Superior temporal gyrus (tissue), 1 donor: ENCODE measurements around the gene PRKG2.
"Not testable (repeated sequence)": the region's sequence is repeated elsewhere in the genome, so short reads cannot be mapped to it uniquely, and the experiment has no call there.

Experiments used
- DNase-seq: peaks from one replicate; pipeline ENCODE4 v3.0.0-alpha.2; 2016; ENCODE audit errors: extremely low spot score

Gene PRKG2

DNA sequence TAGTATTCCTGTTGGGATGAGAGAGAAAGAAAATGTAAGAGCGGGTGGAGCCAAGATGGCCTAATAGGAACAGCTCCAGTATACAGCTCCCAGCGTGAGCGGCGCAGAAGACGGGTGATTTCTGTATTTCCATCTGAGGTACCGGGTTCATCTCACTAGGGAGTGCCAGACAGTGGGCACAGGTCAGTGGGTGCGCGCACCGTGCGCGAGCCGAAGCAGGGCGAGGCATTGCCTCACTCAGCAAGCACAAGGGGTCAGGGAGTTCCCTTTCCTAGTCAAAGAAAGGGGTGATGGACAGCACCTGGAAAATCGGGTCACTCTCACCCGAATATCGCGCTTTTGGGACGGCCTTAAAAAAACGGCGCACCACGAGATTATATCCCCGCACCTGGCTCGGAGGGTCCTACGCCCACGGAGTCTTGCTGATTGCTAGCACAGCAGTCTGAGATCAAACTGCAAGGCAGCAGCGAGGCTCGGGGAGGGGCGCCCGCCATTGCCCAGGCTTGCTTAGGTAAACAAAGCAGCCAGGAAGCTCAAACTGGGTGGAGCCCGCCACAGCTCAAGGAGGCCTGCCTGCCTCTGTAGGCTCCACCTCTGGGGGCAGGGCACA lies 61.2 kb downstream of the PRKG2 start:
- not testable (repeated sequence) for DNase-seq

DNA sequence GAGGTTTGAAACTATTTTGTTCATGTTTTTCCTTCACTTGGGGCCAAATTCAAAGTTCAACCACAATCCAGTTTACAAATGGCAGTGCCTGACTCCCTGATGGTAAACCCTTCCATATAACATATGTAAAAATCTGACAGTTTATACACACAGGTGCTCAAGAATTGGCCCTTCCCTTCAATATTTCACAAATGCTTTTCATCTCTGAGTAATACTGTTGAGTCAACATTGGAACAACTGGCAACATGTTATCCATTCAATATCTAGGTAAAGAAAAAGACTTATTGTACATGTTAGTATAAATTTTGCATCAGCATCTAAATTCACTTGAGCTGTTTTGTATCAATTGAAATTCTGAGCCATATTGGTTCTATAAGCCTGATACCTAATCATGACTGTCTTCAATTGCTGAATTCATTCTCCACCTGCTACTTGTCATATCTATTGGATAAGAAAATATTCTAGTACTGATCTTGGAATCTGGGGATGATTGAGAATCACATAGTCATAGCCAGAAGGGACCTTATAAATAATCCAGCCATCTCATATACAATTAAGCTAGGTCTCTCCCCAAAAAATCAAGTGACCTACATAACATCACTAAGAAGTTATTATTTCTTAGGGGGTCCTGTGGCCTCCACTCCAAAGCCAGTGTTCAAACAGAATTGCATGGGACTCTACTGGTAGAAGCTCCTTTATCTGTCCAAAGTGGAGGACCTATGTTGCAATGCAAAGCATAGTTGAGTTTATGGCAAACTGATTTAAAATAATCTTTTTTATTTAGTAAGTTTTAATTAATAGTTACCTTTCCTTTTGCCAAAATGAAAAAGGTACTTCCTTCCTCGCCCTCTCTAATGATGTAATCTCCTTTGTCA lies 61.9 kb downstream of the PRKG2 start:
- no peak for DNase-seq

DNA sequence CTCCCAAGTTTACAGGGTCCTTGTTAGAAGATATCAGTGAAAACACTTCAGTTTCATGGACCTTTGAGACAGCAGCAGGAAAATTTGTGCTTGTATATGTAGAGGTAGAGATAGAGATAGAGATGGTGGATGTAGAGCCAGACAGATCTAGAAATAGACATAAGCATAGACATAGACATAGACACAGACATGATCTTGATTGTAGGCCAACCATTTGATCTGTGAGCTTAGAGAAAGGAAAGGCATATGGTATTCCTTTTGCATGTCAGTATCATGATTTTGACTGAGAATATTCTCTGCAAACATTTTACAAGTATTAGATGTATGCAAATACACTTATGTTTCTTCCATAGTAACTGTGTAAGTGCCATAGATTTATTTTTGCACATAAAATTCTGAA lies 65.0 kb downstream of the PRKG2 start:
- DNase-seq, result no peak

DNA sequence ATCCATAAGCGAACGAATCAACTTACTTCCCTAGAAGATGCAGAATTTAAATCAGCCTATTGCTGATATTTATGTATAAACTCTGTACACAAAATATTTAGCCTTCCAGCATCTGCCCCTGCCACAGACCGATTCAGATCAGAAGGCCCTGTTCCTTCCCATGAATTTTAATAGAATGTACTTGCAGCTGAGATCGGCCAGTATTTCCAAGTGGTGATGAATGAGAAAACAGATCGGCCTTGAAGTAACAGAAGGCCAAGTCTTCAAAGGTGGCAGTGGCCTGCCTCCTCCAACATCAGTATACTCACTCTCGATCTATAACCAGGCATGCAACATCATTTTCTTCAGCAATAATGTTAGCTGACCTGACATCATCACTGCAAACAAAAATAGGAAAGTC lies 66.4 kb downstream of the PRKG2 start:
- no peak for DNase-seq

DNA sequence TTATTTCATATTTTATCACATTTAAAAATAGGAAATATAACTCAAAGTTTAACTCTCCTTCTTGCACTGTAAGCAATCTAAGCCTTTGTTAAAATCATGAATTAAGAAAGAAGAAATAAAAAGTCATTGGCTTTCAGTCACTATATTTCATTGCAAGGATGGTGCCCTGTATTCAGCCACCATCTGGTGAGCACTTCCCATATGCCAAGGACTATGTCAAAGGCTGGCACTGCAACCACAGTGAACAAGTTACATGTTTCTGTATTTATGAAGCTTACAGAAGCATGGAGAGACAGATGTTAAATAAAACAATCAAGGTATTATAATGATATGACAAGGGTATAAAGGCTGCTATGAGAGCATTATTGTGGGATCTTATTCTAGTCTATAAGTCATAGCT lies 68.6 kb downstream of the PRKG2 start:
- DNase-seq, result no peak

DNA sequence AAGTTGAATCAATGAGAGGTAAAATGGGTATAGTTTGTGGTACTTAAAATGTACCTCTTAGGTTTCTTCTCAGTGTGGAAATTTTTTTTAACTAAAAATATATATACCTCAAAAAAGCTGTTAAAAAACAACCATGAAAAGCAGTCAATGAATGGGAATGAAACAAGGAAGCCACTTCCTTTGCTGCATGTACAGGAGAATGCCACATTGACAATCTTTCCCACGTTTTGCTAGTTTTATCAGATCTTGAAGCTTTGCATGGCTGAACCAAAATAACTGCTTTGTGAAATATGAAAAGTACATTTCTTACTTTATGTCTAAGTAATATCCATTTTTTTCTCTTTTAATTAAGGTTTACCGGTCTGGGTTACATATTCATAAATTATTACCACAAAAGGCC lies 71.8 kb downstream of the PRKG2 start:
- DNase-seq, result no peak

DNA sequence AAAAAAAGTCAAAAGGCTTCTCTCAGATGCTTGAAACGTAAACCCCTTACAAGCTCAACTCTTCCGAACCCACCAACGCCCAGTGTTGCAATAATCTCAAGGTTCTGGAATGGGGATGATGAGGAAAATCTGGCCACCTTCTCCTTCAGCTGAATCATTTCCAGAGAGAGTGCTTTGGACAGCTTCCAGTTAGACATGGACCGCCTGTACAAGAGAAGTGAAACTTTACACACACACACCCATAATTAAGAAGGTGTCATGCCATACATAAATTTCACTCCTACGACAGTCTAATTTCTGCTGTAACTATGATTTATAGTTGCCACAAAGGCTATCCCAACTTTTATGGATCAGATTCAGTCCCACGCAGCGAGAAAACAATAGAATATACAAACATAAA lies 72.3 kb downstream of the PRKG2 start:
- no peak for DNase-seq

DNA sequence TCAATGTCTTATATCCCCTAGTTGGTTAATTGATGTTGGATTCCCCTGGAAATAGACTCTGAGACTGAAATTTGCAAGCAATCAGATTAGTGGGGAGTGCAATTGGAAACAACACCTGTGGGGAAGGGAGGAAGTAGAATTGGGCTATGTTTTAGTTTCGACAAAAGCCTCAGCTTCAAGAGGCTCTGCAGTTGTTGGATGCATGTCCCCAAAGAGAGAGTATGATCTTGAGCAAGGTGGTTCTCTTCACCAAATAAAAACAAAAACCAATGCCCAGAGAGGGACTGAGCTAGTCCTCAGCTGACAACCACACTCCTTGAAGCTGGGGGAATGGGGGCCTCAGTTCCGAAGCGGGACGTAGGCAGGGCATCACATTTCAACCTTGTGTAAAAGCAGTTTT lies 77.1 kb downstream of the PRKG2 start:
- DNase-seq, result no peak

DNA sequence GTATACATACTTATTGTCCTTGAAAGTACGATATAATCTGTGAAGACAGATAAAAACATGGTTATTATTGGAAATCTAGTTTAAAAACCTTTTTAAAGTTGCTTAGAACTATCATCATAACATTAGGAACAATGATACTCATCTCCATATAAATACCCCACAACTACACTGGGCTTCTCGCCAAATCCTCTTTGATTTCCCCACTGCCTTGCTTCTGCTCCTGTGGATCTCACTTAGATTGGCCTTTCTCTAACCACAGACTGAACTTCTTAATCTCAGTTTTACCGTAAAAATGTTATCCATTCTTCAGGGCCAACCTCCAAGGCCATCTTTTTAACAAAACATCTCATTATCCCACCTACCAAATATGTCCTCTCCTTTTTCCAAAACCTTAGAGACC lies 77.6 kb downstream of the PRKG2 start:
- no peak for DNase-seq

DNA sequence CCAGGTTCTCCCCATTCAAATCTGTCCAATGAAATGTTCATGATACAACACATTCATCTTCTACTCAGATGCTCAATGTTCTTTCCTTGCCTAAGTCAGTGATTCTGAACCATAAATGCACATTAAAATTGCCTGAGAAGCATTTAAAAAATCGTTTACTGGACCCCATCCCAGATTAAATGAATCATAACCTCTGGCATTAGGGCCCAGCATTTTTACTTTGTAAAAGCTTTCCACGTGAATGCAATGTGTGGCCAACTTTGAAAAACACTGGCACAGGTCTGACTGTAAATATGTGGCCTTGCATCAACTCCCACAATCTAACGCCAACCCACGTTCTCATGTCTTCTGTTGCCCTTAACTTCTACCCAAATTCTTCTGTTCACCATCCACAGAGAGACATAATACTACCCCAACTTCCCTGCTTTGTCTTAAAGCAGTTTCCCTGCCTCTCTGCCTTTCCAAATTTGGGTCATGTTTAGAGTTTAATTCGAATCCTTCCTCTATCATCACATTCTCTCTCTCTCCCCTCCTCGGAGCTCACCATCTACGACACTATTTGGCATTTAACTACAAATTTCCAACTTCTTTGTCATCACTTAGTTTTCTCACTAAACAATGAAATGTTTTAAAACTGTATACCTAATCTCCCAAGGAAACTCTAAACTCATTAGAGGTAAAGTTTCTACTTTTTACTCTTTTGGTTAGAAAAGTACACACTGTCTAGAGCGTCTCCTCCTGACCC lies 78.7 kb downstream of the PRKG2 start:
- DNase-seq, result no peak

DNA sequence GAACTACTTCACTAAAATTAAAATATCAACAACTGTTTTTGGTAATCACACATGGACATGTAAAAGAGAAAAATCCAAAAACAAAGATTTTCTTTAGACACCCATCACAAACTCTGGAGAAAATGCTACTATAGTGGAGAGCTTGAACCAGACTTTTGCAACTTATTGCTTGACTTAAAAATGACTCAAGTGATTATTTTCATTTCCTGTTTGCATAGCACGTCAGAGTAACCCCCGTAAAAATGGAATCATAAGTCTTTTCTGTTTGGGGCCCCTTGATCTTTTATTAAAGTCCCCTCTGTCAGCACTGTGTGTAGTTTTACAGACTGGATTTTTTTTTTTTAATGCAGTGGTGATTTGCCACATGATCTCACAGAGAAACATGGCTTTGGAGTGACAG lies 79.5 kb downstream of the PRKG2 start:
- no peak for DNase-seq

DNA sequence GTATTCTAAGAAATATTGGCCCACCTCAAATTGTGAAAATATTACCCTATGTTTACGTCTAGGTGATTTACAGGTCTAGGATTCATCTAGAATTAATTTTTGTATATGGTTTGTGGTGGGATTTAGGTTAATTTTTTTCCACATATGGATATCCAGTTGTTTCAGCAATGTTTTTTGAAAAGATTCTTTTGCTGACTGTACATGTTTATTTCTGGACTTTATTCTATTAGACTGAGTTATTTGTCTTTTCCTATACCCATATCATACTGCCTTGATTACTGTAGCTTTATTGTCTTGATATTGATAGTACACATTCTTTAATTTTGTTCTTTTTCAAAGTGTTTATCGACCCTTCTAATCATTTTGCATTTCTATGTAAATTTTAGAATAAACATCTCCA lies 83.5 kb downstream of the PRKG2 start:
- DNase-seq, result no peak

DNA sequence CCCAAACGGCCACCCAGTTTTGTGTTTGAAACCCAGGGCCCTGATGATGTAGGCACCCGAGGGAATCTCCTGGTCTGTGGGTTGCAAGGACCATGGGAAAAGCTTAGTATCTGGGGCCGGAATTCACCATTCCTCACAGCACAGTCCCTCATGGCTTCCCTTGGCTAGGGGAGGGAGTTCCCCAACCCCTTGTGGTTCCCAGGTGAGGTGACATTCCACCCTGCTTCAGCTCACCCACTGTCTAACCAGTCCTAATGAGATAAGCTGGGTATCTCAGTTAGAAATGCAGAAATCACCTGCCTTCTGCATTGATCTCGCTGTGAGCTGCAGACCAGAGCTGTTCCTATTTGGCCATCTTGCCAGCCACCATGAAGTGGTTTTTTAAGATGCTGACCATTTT lies 84.0 kb downstream of the PRKG2 start:
- DNase-seq, result no peak

DNA sequence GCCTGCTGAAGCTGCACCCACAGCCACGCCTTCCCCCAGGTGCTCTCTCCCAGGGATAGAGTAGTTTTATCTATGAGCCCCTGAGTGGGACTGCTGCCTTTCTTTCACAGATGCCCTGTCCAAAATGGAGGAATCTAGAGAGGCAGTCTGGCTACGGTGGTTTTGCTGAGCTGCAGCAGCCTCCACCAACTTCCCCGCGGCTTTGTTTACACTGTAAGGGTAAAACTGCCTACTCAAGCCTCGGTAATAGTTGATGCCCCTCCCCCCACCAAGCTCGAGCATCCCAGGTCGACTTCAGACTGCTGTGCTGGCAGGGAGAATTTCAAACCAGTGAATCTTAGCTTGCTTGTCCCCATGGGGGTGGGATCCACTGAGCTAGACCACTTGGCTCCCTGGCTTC lies 84.5 kb downstream of the PRKG2 start:
- no peak for DNase-seq

DNA sequence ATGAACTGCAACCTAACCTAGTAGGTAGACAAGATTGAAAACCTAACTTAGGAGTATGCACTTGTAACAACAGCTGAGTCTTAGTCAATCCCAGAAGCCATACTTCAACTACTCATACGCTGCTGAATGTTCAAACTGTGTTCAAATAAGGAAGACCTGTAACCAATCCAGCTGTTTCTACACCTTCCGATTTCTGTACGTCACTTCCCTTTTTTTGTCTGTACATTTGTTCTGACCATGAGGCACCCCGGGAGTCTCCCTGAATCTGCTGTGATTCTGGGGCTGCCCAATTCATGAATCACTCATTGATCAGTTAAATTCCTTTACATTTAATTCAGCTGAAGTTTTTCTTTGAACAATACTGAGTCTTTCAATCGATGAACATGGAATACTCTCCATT lies 95.0 kb downstream of the PRKG2 start:
- DNase-seq, result no peak

DNA sequence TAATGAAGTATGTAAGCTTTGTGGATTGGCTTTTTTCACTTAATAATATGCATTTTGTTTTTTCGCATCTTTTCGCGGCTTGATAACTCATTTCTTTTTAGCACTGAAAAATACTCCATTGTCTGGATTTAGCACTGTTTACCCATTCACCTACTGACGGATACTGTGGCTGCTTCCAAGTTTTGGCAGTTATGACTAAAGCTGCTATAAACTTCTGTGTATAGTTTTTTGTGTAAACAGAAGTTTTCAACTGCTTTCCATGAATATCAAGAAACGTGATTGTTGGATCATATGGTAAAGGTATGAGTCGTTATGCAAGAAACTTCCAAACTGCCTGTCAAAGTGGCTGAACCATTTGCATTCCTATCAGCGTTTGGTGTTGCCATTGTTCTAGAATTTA lies 96.9 kb downstream of the PRKG2 start:
- no peak for DNase-seq

DNA sequence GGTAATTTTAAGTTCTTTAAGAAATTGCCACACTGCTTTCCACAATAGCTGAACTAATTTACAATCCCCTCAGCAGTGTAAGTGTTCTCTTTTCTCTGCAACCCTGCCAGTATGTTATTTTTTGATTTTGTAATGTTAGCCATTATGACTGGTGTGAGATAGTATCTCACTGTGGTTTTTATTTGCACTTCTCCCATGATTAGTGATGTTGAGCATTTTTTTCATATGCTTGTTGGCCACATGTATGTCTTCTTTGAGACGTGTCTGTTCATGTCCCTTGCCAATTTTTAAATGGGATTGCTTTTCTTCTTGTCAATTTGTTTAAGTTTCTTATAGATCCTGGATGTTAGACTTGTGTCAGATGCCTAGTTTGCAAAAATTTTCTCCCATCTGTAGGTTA lies 98.5 kb downstream of the PRKG2 start:
- no peak for DNase-seq

DNA sequence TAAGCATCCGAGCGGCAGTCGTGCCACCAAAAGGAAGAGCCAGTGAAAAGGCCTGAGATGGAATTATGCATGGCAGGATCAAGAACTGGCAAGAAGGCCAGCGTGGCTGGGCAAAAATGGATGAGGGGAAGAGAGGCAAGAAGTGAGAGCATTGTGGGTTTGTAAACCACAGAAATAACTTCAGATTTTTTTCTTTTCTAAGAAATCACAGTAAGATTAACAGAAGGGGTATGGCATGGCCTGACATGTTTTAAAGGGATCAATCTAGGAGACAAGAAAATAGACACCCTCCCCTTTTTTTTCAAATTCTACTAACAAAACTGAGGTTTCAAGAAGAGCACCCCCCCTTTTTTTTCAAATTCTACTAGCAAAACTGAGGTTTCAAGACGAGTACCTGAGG lies 102.0 kb downstream of the PRKG2 start:
- DNase-seq, result no peak

DNA sequence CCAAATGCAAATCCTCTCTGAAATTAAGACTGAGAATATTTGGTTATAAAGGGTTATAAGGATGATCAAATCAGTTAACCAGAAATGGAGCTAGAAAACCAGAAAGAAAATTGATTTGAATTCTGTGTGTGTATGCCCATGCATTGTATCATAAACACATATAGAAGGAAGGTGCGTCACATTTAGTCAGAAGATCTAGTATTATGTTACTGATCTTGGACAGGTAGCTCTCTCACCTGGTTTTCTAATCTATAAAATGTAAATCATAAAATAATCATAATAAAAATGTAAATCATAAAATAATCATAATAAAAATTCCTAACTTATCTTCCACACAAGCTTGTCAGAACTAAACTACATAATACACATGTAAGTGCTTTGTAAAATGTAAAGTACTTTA lies 105.7 kb downstream of the PRKG2 start:
- no peak for DNase-seq

DNA sequence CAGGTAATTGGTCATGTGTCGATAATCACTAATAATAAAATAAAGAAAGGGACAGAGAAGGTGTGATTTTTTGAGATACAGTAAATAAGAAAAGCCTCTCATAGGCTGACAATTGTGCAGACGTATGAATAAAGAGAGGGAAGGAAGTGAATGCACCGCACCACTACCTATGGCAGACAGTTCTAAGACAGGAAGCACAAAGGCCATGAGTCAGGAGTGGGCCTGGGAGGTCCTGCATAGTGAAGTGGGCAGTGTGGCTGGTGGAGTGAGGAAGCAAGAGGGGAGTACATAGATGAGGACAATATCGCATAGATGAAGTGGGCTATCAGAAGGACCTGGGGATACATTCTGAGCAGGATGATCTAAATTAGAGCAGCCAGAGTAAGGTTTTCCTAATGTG lies 108.9 kb downstream of the PRKG2 start:
- no peak for DNase-seq

DNA sequence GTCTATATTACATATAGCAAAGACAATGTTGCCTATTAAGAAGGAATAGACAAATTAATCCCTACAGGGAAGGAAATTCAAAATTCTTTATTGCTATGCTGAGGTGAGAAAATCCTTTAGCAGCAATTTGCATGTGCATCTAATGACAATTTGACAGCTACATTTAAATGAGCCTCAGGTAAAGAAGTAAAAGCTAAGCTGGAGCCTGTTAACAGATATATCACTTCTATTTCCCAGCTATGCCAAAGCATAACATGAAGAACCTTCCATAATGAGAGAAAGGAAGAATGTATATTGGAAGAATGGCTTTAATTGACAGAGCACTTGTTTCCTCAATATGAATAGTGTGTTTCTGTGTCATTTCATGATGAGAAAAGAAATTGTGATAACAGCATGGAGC lies 112.9 kb downstream of the PRKG2 start:
- no peak for DNase-seq

DNA sequence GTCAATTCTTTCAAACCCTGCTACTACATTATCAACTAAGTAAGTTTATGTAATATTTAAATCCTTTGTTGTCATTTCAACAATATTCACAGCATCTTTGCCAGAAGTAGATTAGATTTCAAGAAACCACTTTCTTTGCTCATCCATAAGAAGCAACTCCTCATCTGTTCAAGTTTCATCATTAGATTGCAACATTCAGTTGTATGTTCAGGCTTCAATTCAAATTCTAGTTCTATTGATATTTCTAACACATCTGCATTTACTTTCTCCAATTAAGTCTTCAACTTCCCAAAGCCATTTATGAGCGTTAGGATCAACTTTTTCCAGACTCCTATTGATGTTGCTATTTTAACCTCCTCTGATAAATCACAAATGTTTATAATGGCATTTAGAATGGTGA lies 118.5 kb downstream of the PRKG2 start:
- DNase-seq, result no peak

DNA sequence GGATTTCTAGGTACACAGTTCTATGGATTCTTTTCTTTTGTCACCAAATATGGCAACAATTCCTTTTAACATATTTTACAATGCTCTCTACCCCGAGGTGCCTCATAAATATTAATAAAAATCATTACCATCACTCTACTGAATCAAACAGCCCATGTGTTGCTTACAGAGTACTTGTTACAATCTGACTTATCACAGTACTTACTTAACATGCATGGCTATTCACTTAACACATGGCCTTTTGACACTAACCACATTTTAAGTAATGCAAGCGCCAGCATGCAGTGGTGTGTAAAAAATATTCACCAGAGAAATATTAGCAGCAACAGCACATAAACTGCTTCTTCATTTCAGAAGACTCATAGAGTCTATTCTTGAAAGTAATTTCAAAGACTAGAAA lies 119.6 kb downstream of the PRKG2 start:
- DNase-seq, result no peak
